ENCODE measurements around the gene MROH2A.

Gene MROH2A

GRCh38 chr2:233789554-233789953 lies 11.4 kb downstream of the MROH2A start:
- TF ChIP-seq CTCF (IDR thresholded peaks at IDR 0.05; ENCODE audit: borderline replicate concordance, insufficient read depth, low read depth, low read length) = no peak
- H3K4me3 ChIP-seq (ENCODE audit: low read depth, low read length) = no peak overlapping the region

- TF ChIP-seq CTCF (IDR thresholded peaks at IDR 0.05; ENCODE audit: borderline replicate concordance, insufficient read depth, low read depth, low read length) = no peak
- no peak overlapping the region for H3K4me3 ChIP-seq (ENCODE audit: low read depth, low read length)
Measured at GRCh38 chr2:233791151-233791882, 13.2 kb downstream of the MROH2A start.

GRCh38 chr2:233791883-233792329 lies 13.8 kb downstream of the MROH2A start:
- H3K4me3 ChIP-seq (ENCODE audit: low read depth, low read length) = no peak overlapping the region
- TF ChIP-seq CTCF (IDR thresholded peaks at IDR 0.05; ENCODE audit: borderline replicate concordance, insufficient read depth, low read depth, low read length) = no peak

- no peak overlapping the region for H3K4me3 ChIP-seq (ENCODE audit: low read depth, low read length)
- no peak for TF ChIP-seq CTCF (IDR thresholded peaks at IDR 0.05; ENCODE audit: borderline replicate concordance, insufficient read depth, low read depth, low read length)
Measured at GRCh38 chr2:233792720-233793119, 14.6 kb downstream of the MROH2A start.

- no peak for TF ChIP-seq CTCF (IDR thresholded peaks at IDR 0.05; ENCODE audit: borderline replicate concordance, insufficient read depth, low read depth, low read length)
- H3K4me3 ChIP-seq (ENCODE audit: low read depth, low read length) = no peak overlapping the region
Measured at GRCh38 chr2:233793465-233794127, 15.5 kb downstream of the MROH2A start.

GRCh38 chr2:233794128-233794658 lies 16.1 kb downstream of the MROH2A start:
- no peak overlapping the region for H3K4me3 ChIP-seq (ENCODE audit: low read depth, low read length)
- TF ChIP-seq CTCF (IDR thresholded peaks at IDR 0.05; ENCODE audit: borderline replicate concordance, insufficient read depth, low read depth, low read length) = no peak
